Dedifferentiated amniotic fluid mesenchymal stem cell (primary cell): ENCODE data around the gene MAB21L3.
"Not testable (repeated sequence)": the region's sequence is repeated elsewhere in the genome, so short reads cannot be mapped to it uniquely, and the experiment has no call there.

Source experiments
- DNase-seq: peaks from one replicate; pipeline ENCODE4 v3.0.0-alpha.2; 2016; ENCODE audit errors: extremely low spot score

MAB21L3 gene

GRCh38 chr1:116138277-116138792 is 27.1 kb downstream of the MAB21L3 start:
- no peak for DNase-seq

DNA sequence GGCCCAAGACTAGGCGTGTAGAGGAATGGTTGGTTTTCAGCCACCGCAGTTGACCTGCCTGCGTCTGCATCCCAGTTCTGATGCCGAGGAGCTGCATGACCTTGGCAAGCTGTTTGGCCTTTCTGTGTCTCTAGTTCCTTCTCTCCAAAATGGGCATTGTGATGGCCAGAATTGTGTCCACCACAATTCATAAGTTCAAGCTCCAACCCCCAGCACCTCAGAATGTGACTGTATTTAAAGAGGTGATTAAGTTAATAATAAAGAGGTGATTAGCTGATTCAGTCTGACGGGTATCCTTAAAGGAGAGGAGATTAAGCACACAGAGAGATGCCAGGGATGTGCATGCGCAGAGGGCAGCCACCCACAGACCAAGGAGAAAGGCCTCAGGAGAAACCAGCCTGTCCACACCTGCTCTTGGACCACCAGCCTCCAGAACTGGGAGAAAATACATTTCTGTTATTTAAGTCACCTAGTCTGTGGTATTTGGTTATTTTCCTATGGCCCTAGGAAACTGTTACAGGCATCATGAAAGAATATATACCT is 28.5 kb downstream of the MAB21L3 start:
- DNase-seq = no peak

- no peak for DNase-seq
Observed at GRCh38 chr1:116144151-116144550, 33.0 kb downstream of the MAB21L3 start.

GRCh38 chr1:116146447-116147113 is 35.4 kb downstream of the MAB21L3 start:
- not testable (repeated sequence) for DNase-seq

DNA sequence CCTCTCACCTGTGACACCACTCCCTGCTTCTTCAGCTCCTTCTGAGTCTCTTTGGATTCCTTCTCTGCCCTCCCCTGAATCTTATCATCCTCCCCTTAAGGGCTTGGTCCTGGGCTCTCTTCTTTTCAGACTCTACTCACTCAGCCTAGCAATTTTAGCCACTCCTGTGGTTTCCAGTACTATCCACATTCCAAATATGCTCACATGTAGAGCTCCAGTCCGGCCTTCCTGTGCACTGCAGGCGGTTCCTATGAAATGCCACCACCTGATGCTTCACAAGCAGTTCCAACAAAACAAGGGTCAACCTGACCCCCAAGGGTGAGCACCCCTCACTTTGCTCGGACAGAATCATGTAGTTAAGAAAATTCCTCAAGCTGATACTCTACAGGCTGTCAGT is 35.9 kb downstream of the MAB21L3 start:
- no peak for DNase-seq

- DNase-seq = no peak
Observed at GRCh38 chr1:116147972-116148371, 36.8 kb downstream of the MAB21L3 start.

GRCh38 chr1:116148967-116149366 is 37.8 kb downstream of the MAB21L3 start:
- DNase-seq = no peak

GRCh38 chr1:116150368-116150767 is 39.2 kb downstream of the MAB21L3 start:
- DNase-seq = no peak

DNA sequence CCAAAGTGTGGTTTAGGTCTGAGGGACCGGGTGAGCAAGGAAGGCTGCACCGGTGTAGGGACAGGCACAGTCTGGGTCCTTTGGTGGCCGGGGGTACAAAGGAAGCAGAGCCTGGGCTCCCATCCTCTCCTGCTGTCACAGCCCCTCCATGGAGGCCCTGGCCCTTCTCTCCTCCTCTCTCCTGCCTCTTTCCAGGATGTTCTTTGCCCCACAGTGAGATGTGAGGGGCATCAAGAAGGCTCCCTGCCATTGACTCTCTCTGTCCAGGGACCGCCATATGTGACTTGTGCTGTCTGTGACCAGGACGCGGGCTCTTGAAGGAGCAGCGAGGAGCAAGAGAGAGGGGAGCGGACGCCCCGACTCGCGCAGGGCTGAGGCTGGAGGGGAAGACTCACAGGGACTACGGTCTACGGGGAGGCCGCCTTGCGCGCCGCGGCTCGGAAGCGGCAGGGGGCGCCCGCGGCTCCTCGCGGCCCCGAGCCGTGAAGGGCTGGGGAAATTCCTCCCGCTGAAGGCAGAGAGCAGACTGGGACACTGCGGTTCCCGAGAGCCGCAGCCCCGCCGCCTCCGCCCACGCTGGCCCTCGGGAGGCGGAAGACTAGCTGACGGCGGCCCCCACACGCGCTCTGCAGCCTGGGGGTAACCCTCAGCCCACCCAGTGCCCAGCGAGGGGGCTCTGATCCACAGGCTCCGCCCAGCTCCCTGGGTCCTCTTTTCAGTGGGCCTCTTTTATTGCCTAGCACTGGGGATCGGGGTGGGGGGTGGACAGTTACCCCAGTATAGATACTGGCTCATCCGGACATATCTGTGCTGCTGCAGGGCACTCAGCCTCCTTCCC is 40.8 kb downstream of the MAB21L3 start:
- peak; percentile 58 for DNase-seq

DNA sequence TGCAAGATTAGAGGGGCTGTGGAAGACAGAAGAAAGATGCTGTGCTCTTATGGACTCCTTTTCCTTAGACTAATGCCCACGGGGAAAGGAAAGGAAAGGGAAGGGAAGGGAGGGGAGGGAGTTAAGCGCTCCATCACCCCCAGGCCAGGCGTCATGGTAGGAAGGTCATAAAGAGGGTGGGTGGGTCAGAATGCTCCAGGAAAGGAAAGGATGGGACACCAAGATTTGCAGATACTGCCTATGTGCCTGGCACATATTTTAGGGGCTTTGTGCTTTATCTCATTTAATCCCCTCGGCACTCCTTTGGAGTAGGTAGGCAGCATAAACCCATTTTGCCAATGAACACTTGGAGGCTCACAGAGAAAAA is 41.4 kb downstream of the MAB21L3 start:
- DNase-seq = no peak

- DNase-seq = no peak
Observed at GRCh38 chr1:116152950-116153691, 41.9 kb downstream of the MAB21L3 start.

DNA sequence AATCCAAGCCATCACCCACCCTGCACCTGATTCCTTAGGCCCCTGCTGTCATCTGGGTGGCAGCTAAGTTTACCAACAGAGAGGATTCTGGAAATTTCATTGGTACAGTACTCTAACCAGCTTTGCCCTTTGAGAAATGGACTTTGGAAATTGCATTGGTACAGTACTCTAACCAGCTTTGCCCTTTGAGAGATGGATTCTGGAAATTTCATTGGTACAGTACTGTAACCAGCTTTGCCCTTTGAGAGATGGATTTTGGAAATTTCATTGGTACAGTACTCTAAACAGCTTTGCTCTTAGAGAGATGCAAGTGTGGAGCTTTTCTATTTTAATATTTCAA is 42.5 kb downstream of the MAB21L3 start:
- no peak for DNase-seq

- no peak for DNase-seq
Observed at GRCh38 chr1:116154536-116154935, 43.3 kb downstream of the MAB21L3 start.

DNA sequence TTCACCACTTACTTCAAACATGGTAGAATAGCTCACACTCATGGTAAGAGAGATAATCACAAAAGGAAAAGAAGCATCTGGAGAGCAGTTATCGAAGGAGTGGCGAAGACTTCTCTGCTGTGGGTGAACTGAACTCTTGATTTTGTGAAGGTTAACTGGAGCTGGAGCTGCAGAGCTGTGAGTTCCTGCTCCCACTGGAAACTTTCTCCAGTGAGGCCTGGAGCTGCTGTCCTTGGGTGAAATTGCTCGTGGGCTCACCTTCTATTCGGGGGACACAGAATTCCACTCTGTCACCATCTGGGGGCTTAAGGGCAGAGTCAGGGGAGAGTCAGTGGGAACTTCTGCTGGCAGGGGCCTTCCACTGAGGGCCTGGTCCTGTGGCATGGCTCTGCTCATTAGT is 45.9 kb downstream of the MAB21L3 start:
- DNase-seq = no peak

GRCh38 chr1:116159177-116159576 is 48.0 kb downstream of the MAB21L3 start:
- no peak for DNase-seq

- no peak for DNase-seq
Observed at GRCh38 chr1:116159611-116160010, 48.4 kb downstream of the MAB21L3 start.

GRCh38 chr1:116161390-116161789 is 50.2 kb downstream of the MAB21L3 start:
- no peak for DNase-seq

- DNase-seq = no peak
Observed at GRCh38 chr1:116161877-116162390, 50.7 kb downstream of the MAB21L3 start.

- DNase-seq = no peak
Observed at GRCh38 chr1:116163533-116163932, 52.3 kb downstream of the MAB21L3 start.

DNA sequence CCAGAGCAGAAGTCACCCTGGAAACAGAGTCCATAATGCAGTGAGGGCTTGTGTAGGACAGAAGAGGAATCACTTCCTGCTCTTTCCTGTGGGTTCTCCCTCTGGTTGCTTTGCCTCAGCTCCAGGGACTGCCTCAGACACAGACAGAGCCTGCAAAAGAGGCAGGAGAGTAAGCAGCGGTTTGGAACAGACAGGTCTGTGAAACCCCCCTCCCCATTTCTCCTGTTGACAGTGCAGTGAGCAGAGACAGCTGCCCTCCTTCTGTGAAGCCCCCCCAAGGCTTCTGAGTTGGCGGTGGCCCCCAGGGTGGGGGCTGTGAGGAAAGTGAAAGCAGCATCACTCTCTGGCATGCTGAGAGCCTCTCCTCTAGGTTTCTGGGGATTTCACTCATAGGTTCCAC is 53.0 kb downstream of the MAB21L3 start:
- no peak for DNase-seq

DNA sequence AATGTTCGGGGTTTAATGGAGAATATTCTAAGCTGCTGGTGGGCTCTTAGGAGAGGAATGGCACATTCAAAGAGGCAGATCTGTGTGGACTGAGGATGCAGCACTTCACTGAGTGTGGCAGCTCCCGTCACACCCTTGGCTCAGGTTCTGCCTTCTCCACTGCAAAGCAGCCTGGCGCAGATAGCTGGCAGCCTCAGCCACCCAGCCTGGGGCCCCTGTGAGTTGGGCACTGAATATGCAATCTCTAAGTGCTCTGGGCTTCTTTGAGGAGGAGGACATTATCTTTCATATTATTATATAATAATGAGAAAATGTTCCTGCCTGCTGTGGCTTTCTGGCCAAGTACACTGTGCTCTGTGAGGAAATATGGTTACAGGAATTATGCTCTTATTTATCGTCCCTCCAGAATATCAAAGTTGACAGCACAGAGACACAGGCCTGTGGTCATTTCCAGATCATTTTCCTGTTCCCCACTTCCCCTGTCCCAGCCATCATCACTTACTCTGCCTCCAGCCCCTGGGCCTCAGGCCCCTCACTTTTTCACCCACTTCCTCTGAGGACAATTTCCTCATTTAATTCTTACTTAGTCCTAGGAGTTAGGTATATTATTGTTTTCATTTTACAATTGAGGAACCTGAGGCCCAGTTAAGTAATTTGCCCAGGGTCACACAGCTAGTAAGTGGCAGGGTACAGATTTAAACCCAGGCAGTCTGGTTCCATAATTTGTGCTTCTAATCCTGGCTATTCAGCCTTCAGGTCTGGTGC is 53.6 kb downstream of the MAB21L3 start:
- no peak for DNase-seq
